Upper lobe of right lung (tissue), 1 donor: Measurements from ENCODE around the gene KCTD4. TPM values are rescaled to one million over a fixed set of nuclear protein-coding genes. Genes with fewer than 3 reads are reported as not detected.
"Not testable (repeated sequence)": the region's sequence is repeated elsewhere in the genome, so short reads cannot be mapped to it uniquely, and the experiment has no call there.

Experiments
- ATAC-seq: fragments of 200-7000 bp; cut with Tn5 transposase; one replicate; pipeline ENCODE4 v1.9.1; 2020; ENCODE audit warnings: mild to moderate bottlenecking, moderate library complexity
- DNase-seq: peaks from one replicate; pipeline ENCODE4 v3.0.0-alpha.2; 2020
- H3K27ac ChIP-seq: fragments of 200-600 bp; one replicate; pipeline ENCODE4 v1.8.0; 2022
- H3K27me3 ChIP-seq: fragments of 200-600 bp; one replicate; pipeline ENCODE4 v1.8.0; 2022; ENCODE audit warnings: mild to moderate bottlenecking
- H3K36me3 ChIP-seq: fragments of 200-600 bp; one replicate; pipeline ENCODE4 v1.8.0; 2022
- H3K4me1 ChIP-seq: fragments of 200-600 bp; one replicate; pipeline ENCODE4 v1.8.0; 2022
- H3K4me3 ChIP-seq: fragments of 200-600 bp; one replicate; pipeline ENCODE4 v1.8.0; 2022; ENCODE audit warnings: mild to moderate bottlenecking
- H3K9me3 ChIP-seq: fragments of 200-600 bp; one replicate; pipeline ENCODE4 v1.8.0; 2022
- CTCF ChIP-seq: fragments of 200-600 bp; IDR thresholded peaks from one replicate; pipeline ENCODE4 v1.8.0; 2022; ENCODE audit warnings: antibody characterized with exemption
- intact Hi-C: fragments of 100-400 bp; cut with DNase I; formaldehyde crosslinking; loops from one replicate; pipeline ENCODE4 v1.11.0; 2022
- long read RNA-seq: library from polyadenylated mRNA; unstranded; transcript quantifications from one replicate; pipeline ENCODE4 v2.0.0, GENCODE V29; 2021
- total RNA-seq: library from RNA; stranded (reverse); fragmentation: NEBNext Ultra II Directional; extraction: Animal tissue kit (Norgen Biotek cat#: 25700); gene quantifications from one replicate; pipeline ENCODE4 v1.2.1, GENCODE V29; 2021
- donor health status: DM: no; HTN: yes; CAD: no; lungs with severe emphysema.

The KCTD4 gene
- total RNA-seq = not detected
- long read RNA-seq = 0 reads

- ATAC-seq = no peak
- TF ChIP-seq CTCF = no peak
- H3K4me1 ChIP-seq = peaks cover 3% of the 10 kb centered on the region
- no peak within 1 kb of the TSS for H3K27ac ChIP-seq
- no peak for DNase-seq
- intact Hi-C loops = no loop called here
- no peaks in the 10 kb centered on the region for H3K36me3 ChIP-seq
- H3K9me3 ChIP-seq = no peaks in the 10 kb centered on the region
- no peaks in the 10 kb centered on the region for H3K27me3 ChIP-seq
- no peak within 1 kb of the TSS for H3K4me3 ChIP-seq
Measured at GRCh38 chr13:45200701-45201232, at the start of gene KCTD4. KCTD4 (minus strand) TSS chr13:45201045; CDS start chr13:45194567, 6,478 bp downstream.

GRCh38 chr13:45249662-45250061 is 48.8 kb upstream of the KCTD4 start:
- H3K4me3 ChIP-seq = no peak overlapping the region
- intact Hi-C loops = no loop called here
- no peaks in the 10 kb centered on the region for H3K27me3 ChIP-seq
- TF ChIP-seq CTCF = no peak
- H3K36me3 ChIP-seq = peaks cover 10% of the 10 kb centered on the region
- ATAC-seq = no peak
- DNase-seq = no peak
- no peaks in the 10 kb centered on the region for H3K9me3 ChIP-seq
- H3K4me1 ChIP-seq = no peaks in the 10 kb centered on the region
- H3K27ac ChIP-seq = no peak overlapping the region

GRCh38 chr13:45244736-45245135 is 43.9 kb upstream of the KCTD4 start:
- H3K4me3 ChIP-seq, H3K27ac ChIP-seq, H3K36me3 ChIP-seq, DNase-seq, intact Hi-C loops, ATAC-seq, H3K9me3 ChIP-seq, H3K27me3 ChIP-seq: not testable (repeated sequence)
- H3K4me1 ChIP-seq = peaks cover 11% of the 10 kb centered on the region

GRCh38 chr13:45243077-45243476 is 42.2 kb upstream of the KCTD4 start:
- no peak for DNase-seq
- no peak for TF ChIP-seq CTCF
- intact Hi-C loops = no loop called here
- no peaks in the 10 kb centered on the region for H3K9me3 ChIP-seq
- ATAC-seq = no peak
- no peak overlapping the region for H3K27ac ChIP-seq
- peaks cover 11% of the 10 kb centered on the region for H3K4me1 ChIP-seq
- no peaks in the 10 kb centered on the region for H3K36me3 ChIP-seq
- no peaks in the 10 kb centered on the region for H3K27me3 ChIP-seq
- no peak overlapping the region for H3K4me3 ChIP-seq

- no peaks in the 10 kb centered on the region for H3K36me3 ChIP-seq
- no peak for ATAC-seq
- intact Hi-C loops = no loop called here
- DNase-seq = no peak
- TF ChIP-seq CTCF = no peak
- H3K27me3 ChIP-seq = no peaks in the 10 kb centered on the region
- no peak overlapping the region for H3K4me3 ChIP-seq
- H3K4me1 ChIP-seq = peaks cover 11% of the 10 kb centered on the region
- no peaks in the 10 kb centered on the region for H3K9me3 ChIP-seq
- H3K27ac ChIP-seq = no peak overlapping the region
Measured at GRCh38 chr13:45242524-45242923, 41.7 kb upstream of the KCTD4 start.

- intact Hi-C loops = no loop called here
- Histone ChIP-seq H3K4me3 (no peak overlapping the region), H3K36me3 (no peaks in the 10 kb centered on the region), H3K27me3 (no peaks in the 10 kb centered on the region), H3K4me1 (peaks cover 11% of the 10 kb centered on the region), H3K9me3 (no peaks in the 10 kb centered on the region), H3K27ac (no peak overlapping the region)
- no peak for DNase-seq
- TF ChIP-seq CTCF = no peak
- ATAC-seq = peak; percentile 54
Measured at GRCh38 chr13:45242070-45242469, 41.2 kb upstream of the KCTD4 start.
